Measurements from ENCODE around the gene GPR22. TPM values are rescaled to one million over a fixed set of nuclear protein-coding genes. Genes with fewer than 3 reads are reported as not detected.

GPR22 gene
- total RNA-seq, 1 donor from 2014 or later: 48.7 TPM

Other genes starting within 250 kb of the GPR22 start
- gene COG5, start 93.9 kb downstream of the GPR22 start, total RNA-seq: 55.8 TPM
- gene DUS4L, start 93.9 kb downstream of the GPR22 start, total RNA-seq: 7.7 TPM
- 113 TPM for gene BCAP29, start 110.2 kb downstream of the GPR22 start, total RNA-seq
- 0.27 TPM for gene SLC26A4, start 190.8 kb downstream of the GPR22 start, total RNA-seq